Testis (tissue), 2 donors: ENCODE results near the gene XXYLT1.

ENCODE experiments used
- CTCF ChIP-seq, 3 experiments: fragments of 450-650 bp in 2 of 3; fragments of 200-600 bp in 1 of 3; sonication (generic) in 1 of 3; IDR thresholded peaks; one replicate each; pipeline ENCODE4 v1.5.1; 2016 to 2019; ENCODE audit warnings: antibody characterized with exemption in 3 of 3, mild to moderate bottlenecking in 2 of 3, moderate library complexity in 1 of 3
- POLR2A ChIP-seq: fragments of 450-650 bp; IDR thresholded peaks from one replicate; pipeline ENCODE4 v1.6.1; 2017; ENCODE audit warnings: antibody characterized with exemption, mild to moderate bottlenecking, moderate library complexity

GRCh38 chr3:195209083-195209846 lies 61.7 kb downstream of the XXYLT1 start:
- TF ChIP-seq POLR2A: no peak
- no peak for TF ChIP-seq CTCF (IDR thresholded peaks at IDR 0.05)
